ENCODE measurements around the gene PRPH. TPM values are rescaled to one million over a fixed set of nuclear protein-coding genes. Genes with fewer than 3 reads are reported as not detected.
A peak's percentile ranks its signal among the peaks of the same experiment; 100 is the strongest.

The PRPH gene
- total and polyA plus RNA-seq, 2 of the 13 experiments (the other 11 are each of a cell fraction or from before 2014, with no cell fraction given) = 0.12 TPM; not detected in 1

GRCh38 chr12:49283541-49284429 lies 11.2 kb upstream of the PRPH start:
- peak; percentile 78 for ATAC-seq
- TF ChIP-seq GPBP1L1 (CRISPR knock-in tag; IDR thresholded peaks at IDR 0.05) (no peak), ZNF570 (CRISPR knock-in tag; IDR thresholded peaks at IDR 0.05; ENCODE audit: borderline replicate concordance) (no peak), RNF2 (conservative IDR thresholded peaks at IDR 0.05; ENCODE audit: low read depth) (no peak), FIP1L1 (IDR thresholded peaks at IDR 0.05; ENCODE audit: borderline replicate concordance, insufficient read depth, low read depth, low read length) (no peak), ZNF510 (CRISPR knock-in tag; IDR thresholded peaks at IDR 0.05; ENCODE audit: low read depth) (no peak), ZNF598 (CRISPR knock-in tag; IDR thresholded peaks at IDR 0.05; ENCODE audit: borderline replicate concordance) (no peak), ZBTB33 (CRISPR knock-in tag; IDR thresholded peaks at IDR 0.05) (peak; percentile 95), CTCF (CRISPR knock-in tag; IDR thresholded peaks at IDR 0.05) (peak; percentile 26; the same call in 1 of the 2 replicates)
- TF ChIP-seq, protein P1, sequence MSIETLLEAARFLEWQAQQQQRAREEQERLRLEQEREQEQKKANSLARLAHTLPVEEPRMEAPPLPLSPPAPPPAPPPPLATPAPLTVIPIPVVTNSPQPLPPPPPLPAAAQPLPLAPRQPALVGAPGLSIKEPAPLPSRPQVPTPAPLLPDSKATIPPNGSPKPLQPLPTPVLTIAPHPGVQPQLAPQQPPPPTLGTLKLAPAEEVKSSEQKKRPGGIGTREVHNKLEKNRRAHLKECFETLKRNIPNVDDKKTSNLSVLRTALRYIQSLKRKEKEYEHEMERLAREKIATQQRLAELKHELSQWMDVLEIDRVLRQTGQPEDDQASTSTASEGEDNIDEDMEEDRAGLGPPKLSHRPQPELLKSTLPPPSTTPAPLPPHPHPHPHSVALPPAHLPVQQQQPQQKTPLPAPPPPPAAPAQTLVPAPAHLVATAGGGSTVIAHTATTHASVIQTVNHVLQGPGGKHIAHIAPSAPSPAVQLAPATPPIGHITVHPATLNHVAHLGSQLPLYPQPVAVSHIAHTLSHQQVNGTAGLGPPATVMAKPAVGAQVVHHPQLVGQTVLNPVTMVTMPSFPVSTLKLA (IDR thresholded peaks at IDR 0.05) = 0 out of 2 replicates have a peak, but pooled peaks have one; percentile 18
- no peaks in the 10 kb centered on the region for H3K36me3 ChIP-seq (replicated peaks in 1 of 2; ENCODE audit: control insufficient read depth in 1 of 2, insufficient read depth in 2 of 2, low read length in 2 of 2)
- ChIA-PET POLR2A (interaction anchor here (1.2 kb wide), 1 partner anchor 18 kb away, joined by 7 read pairs; the partner anchor contains the start of gene TUBA1C), CTCF (ENCODE audit: low intra/inter-chr PET ratio, low total read pairs) (no interaction called here)
- in situ Hi-C loops (cut with HindIII; ENCODE audit: extremely low pct_ligation_motif_present, low pct_unique_long_range_greater_than_20kb) = loop anchor here (10.0 kb wide), 1 partner anchor 61 kb away; the partner anchor contains the start of gene DNAJC22
- H4K20me1 ChIP-seq (ENCODE audit: insufficient read depth, low read length) = no peaks in the 10 kb centered on the region
- no peak overlapping the region for H3K9ac ChIP-seq (ENCODE audit: insufficient read depth, low read depth, low read length)
- BruUV-seq (replicated peaks) = no TSS peak
- no peaks in the 10 kb centered on the region for H3K9me3 ChIP-seq (ENCODE audit: low read length)
- no peak overlapping the region for H3K4me3 ChIP-seq (replicated peaks in 1 of 3; ENCODE audit: insufficient read depth in 1 of 3, low read depth in 2 of 3, low read length in 3 of 3)
- H3K27ac ChIP-seq (ENCODE audit: extremely low read length, insufficient read depth, low read length) = no peak overlapping the region
- peaks cover 40% of the 10 kb centered on the region for H3K4me1 ChIP-seq (ENCODE audit: insufficient read depth, low read length)
- no peak overlapping the region for H2AFZ ChIP-seq (ENCODE audit: low read length)
- peaks cover 3 to 36% of the 10 kb centered on the region in 2 experiments; a peak in 4 of 5 replicates for H3K27me3 ChIP-seq (ENCODE audit: control insufficient read depth in 1 of 2, insufficient read depth in 2 of 2, low read length in 2 of 2)
- DNase-seq (ENCODE audit: low spot score) = no peak
- peak overlapping the region; percentile 24; the same call in 1 of the 2 replicates for H3K4me2 ChIP-seq (ENCODE audit: low read depth, low read length)
- H3K79me2 ChIP-seq (ENCODE audit: insufficient read depth, low read length) = no peaks in the 10 kb centered on the region
- WGBS (ENCODE audit: low lambda C conversion rate) = 23% methylated on average over 17 of the region's 25 CpGs
- intact Hi-C loops (cut with micrococcal nuclease; ENCODE audit: unreplicated experiment) = no loop called here
- no peak for FAIRE-seq

Data from HepG2 (cell line).